GM19455 (cell line): ENCODE data around the gene AKIP1.

Experiments used
- ATAC-seq: cut with Tn5 transposase; IDR thresholded peaks from one replicate; pipeline ENCODE4 v1.9.1; 2021; ENCODE audit not compliant: unreplicated experiment

Gene AKIP1

GRCh38 chr11:8956860-8957259 is 45.9 kb downstream of the AKIP1 start:
- no peak for ATAC-seq

- peak; percentile 38 for ATAC-seq
These were observed 48.7 kb downstream of the AKIP1 start for GRCh38 chr11:8959546-8960166.

GRCh38 chr11:8961401-8961800 is 50.4 kb downstream of the AKIP1 start:
- ATAC-seq, result no peak

GRCh38 chr11:8962841-8963240 is 51.9 kb downstream of the AKIP1 start:
- ATAC-seq, result no peak

- ATAC-seq, result peak; percentile 71
These were observed 52.8 kb downstream of the AKIP1 start for GRCh38 chr11:8963569-8964323.

GRCh38 chr11:8964324-8965320 is 53.6 kb downstream of the AKIP1 start, which contains the start of gene TMEM9B:
TSS of gene TMEM9B (minus strand) at chr11:8964442. CDS start at chr11:8964313, 129 bp downstream.
- ATAC-seq, result peak; percentile 84

GRCh38 chr11:8967184-8967583 is 56.2 kb downstream of the AKIP1 start:
- ATAC-seq, result no peak
